SK-MEL-5 (cell line): Measurements from ENCODE around the gene MKRN2. TPM values are rescaled to one million over a fixed set of nuclear protein-coding genes. Genes with fewer than 3 reads are reported as not detected.

Source experiments
- DNase-seq: peaks from one replicate; pipeline ENCODE4 v3.0.0-alpha.2; 2016; ENCODE audit warnings: low read depth, low spot score
- in situ Hi-C: cut with HindIII; loops from 2 replicates; pipeline ENCODE4 v1.10.0; 2016; ENCODE audit warnings: low sequenced_read_pairs, high pct_unique_total_duplicates, low pct_unique_long_range_greater_than_20kb
- total RNA-seq: library from RNA; depleted of rRNA; stranded (reverse); fragments of >200 nt; shearing (Covaris generic); gene quantifications from 2 replicates; pipeline ENCODE4 v1.2.3, GENCODE V29; 2014

MKRN2 gene
- total RNA-seq, 1 experiment from 2014 or later: 36.6 TPM

- in situ Hi-C loops: no loop called here
- DNase-seq: no peak
Observed at GRCh38 chr3:12544652-12545472, 12.0 kb upstream of the MKRN2 start.

- in situ Hi-C loops: no loop called here
- no peak for DNase-seq
Observed at GRCh38 chr3:12545473-12545791, 11.5 kb upstream of the MKRN2 start, which contains the start of gene MKRN2OS. TSS of gene MKRN2OS (minus strand) at chr3:12545499. CDS start at chr3:12545464, 35 bp downstream.

GRCh38 chr3:12549971-12550760 is 6.7 kb upstream of the MKRN2 start:
- peak; percentile 87 for DNase-seq
- in situ Hi-C loops: no loop called here

- DNase-seq: peak; percentile 50
- in situ Hi-C loops: no loop called here
Observed at GRCh38 chr3:12553921-12554391, 2.9 kb upstream of the MKRN2 start.

GRCh38 chr3:12556314-12556689 is 585 bp upstream of the MKRN2 start:
- no peak for DNase-seq
- in situ Hi-C loops: no loop called here

GRCh38 chr3:12557473-12558100 is 700 bp downstream of the MKRN2 start:
- in situ Hi-C loops: no loop called here
- DNase-seq: peak; percentile 28

- in situ Hi-C loops: no loop called here
- DNase-seq: no peak
Observed at GRCh38 chr3:12558706-12559105, 1.8 kb downstream of the MKRN2 start.

GRCh38 chr3:12559520-12559919 is 2.6 kb downstream of the MKRN2 start:
- DNase-seq: no peak
- in situ Hi-C loops: no loop called here

GRCh38 chr3:12560505-12561190 is 3.8 kb downstream of the MKRN2 start:
- no peak for DNase-seq
- in situ Hi-C loops: no loop called here

- in situ Hi-C loops: no loop called here
- no peak for DNase-seq
Observed at GRCh38 chr3:12561397-12561796, 4.5 kb downstream of the MKRN2 start.

GRCh38 chr3:12562451-12562850 is 5.6 kb downstream of the MKRN2 start:
- DNase-seq: no peak
- in situ Hi-C loops: no loop called here

- in situ Hi-C loops: no loop called here
- DNase-seq: no peak
Observed at GRCh38 chr3:12566976-12567375, 10.1 kb downstream of the MKRN2 start.

- no peak for DNase-seq
- in situ Hi-C loops: no loop called here
Observed at GRCh38 chr3:12568747-12569146, 11.9 kb downstream of the MKRN2 start.

GRCh38 chr3:12569836-12570235 is 12.9 kb downstream of the MKRN2 start:
- DNase-seq: no peak
- in situ Hi-C loops: no loop called here

- in situ Hi-C loops: no loop called here
- DNase-seq: no peak
Observed at GRCh38 chr3:12571986-12572385, 15.1 kb downstream of the MKRN2 start.

GRCh38 chr3:12574131-12574530 is 17.2 kb downstream of the MKRN2 start:
- in situ Hi-C loops: no loop called here
- no peak for DNase-seq

GRCh38 chr3:12574661-12575060 is 17.8 kb downstream of the MKRN2 start:
- in situ Hi-C loops: no loop called here
- DNase-seq: peak; percentile 63

GRCh38 chr3:12577379-12577778 is 20.5 kb downstream of the MKRN2 start:
- DNase-seq: no peak
- in situ Hi-C loops: no loop called here
